GM18870 (cell line): ENCODE results near the gene RPL19.
"Not testable (repeated sequence)": the region's sequence is repeated elsewhere in the genome, so short reads cannot be mapped to it uniquely, and the experiment has no call there.

Source experiments
- ATAC-seq: cut with Tn5 transposase; IDR thresholded peaks from one replicate; pipeline ENCODE4 v1.9.1; 2021; ENCODE audit warnings: moderate library complexity; ENCODE audit not compliant: unreplicated experiment

The RPL19 gene

GRCh38 chr17:39240631-39241030 is 40.5 kb downstream of the RPL19 start:
- no peak for ATAC-seq

GRCh38 chr17:39243155-39243554 is 43.1 kb downstream of the RPL19 start:
- no peak for ATAC-seq

GRCh38 chr17:39244016-39244599 is 44.0 kb downstream of the RPL19 start:
- ATAC-seq, result no peak

- ATAC-seq, result no peak
Measured at GRCh38 chr17:39244600-39245570, 44.8 kb downstream of the RPL19 start.

GRCh38 chr17:39246274-39246673 is 46.2 kb downstream of the RPL19 start:
- no peak for ATAC-seq

- ATAC-seq, result not testable (repeated sequence)
Measured at GRCh38 chr17:39250076-39250475, 50.0 kb downstream of the RPL19 start.

- no peak for ATAC-seq
Measured at GRCh38 chr17:39251997-39252396, 51.9 kb downstream of the RPL19 start.

- no peak for ATAC-seq
Measured at GRCh38 chr17:39252788-39253460, 52.8 kb downstream of the RPL19 start.
